ENCODE data around the gene HSDL1. TPM values are rescaled to one million over a fixed set of nuclear protein-coding genes. Genes with fewer than 3 reads are reported as not detected.

Gene HSDL1
- total RNA-seq, 3 donors from 2014 or later, result 7.2 to 21.3 (median 11.0) TPM

DNA sequence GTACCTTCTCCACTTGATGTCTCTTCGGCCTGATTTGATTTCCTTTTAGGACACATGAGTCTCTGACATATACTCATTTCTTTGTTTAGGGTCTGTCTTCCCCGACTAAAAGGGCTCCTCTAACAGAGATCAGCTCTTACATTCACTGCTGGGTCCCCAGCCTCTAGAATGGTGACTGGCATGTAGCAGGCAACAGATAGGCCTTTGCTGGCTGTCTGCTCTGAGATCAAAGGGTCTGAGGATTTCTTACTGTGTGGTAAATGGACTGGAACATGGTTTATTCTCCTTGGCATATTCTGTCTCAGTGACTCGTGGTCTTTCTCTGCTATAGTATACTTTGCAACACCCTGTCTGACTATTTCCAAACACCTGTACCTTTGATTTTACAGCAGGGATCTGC lies 16.8 kb upstream of the HSDL1 start:
- intact Hi-C loops (cut with DNase I, micrococcal nuclease), result no loop called here
- ATAC-seq (no peak), DNase-seq (no peak)
- TF ChIP-seq, protein P1, sequence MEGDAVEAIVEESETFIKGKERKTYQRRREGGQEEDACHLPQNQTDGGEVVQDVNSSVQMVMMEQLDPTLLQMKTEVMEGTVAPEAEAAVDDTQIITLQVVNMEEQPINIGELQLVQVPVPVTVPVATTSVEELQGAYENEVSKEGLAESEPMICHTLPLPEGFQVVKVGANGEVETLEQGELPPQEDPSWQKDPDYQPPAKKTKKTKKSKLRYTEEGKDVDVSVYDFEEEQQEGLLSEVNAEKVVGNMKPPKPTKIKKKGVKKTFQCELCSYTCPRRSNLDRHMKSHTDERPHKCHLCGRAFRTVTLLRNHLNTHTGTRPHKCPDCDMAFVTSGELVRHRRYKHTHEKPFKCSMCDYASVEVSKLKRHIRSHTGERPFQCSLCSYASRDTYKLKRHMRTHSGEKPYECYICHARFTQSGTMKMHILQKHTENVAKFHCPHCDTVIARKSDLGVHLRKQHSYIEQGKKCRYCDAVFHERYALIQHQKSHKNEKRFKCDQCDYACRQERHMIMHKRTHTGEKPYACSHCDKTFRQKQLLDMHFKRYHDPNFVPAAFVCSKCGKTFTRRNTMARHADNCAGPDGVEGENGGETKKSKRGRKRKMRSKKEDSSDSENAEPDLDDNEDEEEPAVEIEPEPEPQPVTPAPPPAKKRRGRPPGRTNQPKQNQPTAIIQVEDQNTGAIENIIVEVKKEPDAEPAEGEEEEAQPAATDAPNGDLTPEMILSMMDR (IDR thresholded peaks at IDR 0.05), result no peak
- no peak overlapping the region for H3K4me3 ChIP-seq
- H3K9me3 ChIP-seq, result no peaks in the 10 kb centered on the region
- no peaks in the 10 kb centered on the region for H3K36me3 ChIP-seq (ENCODE audit: low read depth)
- H3K4me1 ChIP-seq (ENCODE audit: low read depth), result no peaks in the 10 kb centered on the region

DNA sequence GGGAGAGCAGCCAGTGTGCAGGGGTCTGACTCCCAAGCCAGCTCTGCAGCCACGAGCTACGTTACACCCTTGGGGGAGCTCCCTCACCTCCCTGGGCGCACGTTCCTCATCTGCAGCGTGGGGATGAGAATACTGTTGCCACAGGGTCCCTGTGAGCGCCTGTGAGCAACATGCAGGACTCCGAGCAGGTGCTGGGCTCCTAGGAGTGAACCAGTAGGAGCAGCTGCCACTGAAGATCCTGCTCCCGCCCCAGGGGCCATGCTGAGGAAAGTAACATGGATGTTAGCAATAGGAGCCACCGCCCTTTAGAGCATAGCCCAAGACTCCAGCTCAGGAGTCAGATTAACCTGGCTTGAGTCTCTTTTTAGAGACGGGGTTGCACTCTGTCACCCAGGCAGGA lies 16.1 kb upstream of the HSDL1 start:
- Histone ChIP-seq H3K9me3 (no peaks in the 10 kb centered on the region), H3K4me3 (no peak overlapping the region), H3K4me1 (ENCODE audit: low read depth) (no peaks in the 10 kb centered on the region), H3K36me3 (ENCODE audit: low read depth) (no peaks in the 10 kb centered on the region)
- ATAC-seq, result no peak
- no peak for DNase-seq
- TF ChIP-seq, protein P1 (IDR thresholded peaks at IDR 0.05), result no peak
- intact Hi-C loops (cut with DNase I, micrococcal nuclease), result no loop called here

DNA sequence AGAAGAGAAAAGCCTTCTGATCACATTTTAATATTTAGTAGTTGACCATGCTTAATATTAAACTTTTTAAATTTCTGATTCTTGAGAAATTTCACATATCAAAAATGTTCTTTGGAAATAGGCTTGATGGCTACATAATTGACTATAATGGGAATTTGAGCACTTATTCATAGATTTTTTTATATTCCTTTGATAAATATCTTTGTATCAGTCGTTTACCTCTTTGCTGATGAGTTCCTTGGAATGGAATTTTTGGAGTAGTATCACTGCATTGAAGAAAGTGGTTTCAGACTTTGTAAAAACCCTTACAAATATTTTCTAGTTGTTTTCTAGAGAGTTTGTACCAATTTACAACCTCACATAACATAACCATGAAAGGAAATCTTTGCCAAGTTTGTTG lies 14.8 kb upstream of the HSDL1 start:
- no peak overlapping the region for H3K4me3 ChIP-seq
- DNase-seq (no peak), ATAC-seq (no peak)
- H3K36me3 ChIP-seq (ENCODE audit: low read depth), result no peaks in the 10 kb centered on the region
- no peaks in the 10 kb centered on the region for H3K9me3 ChIP-seq
- TF ChIP-seq, protein P1 (IDR thresholded peaks at IDR 0.05), result no peak
- intact Hi-C loops (cut with DNase I, micrococcal nuclease), result no loop called here
- no peaks in the 10 kb centered on the region for H3K4me1 ChIP-seq (ENCODE audit: low read depth)

DNA sequence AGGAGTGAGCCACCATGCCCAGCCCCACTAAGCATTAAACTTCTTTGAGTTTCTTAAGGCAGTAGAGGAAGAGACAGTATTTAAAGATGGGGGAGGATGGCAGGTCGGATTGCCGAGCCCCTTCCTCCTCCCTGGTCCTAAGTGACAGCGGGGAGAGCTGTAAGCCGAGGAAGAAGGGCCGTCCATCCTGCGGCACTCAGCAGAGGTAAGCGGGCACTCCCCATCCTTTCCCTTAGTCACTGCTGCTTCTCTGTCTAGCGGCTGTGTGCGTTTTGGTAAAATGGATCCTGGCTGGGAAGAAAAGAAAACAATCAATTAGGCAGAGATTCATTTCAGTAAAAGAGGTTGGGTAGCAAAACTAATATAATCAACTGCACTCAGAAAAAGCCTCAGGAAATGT lies 14.0 kb upstream of the HSDL1 start:
- intact Hi-C loops (cut with DNase I, micrococcal nuclease), result no loop called here
- H3K36me3 ChIP-seq (ENCODE audit: low read depth), result no peaks in the 10 kb centered on the region
- ATAC-seq (no peak), DNase-seq (no peak)
- TF ChIP-seq, protein P1 (IDR thresholded peaks at IDR 0.05), result no peak
- no peaks in the 10 kb centered on the region for H3K9me3 ChIP-seq
- H3K4me3 ChIP-seq, result no peak overlapping the region
- H3K4me1 ChIP-seq (ENCODE audit: low read depth), result no peaks in the 10 kb centered on the region

DNA sequence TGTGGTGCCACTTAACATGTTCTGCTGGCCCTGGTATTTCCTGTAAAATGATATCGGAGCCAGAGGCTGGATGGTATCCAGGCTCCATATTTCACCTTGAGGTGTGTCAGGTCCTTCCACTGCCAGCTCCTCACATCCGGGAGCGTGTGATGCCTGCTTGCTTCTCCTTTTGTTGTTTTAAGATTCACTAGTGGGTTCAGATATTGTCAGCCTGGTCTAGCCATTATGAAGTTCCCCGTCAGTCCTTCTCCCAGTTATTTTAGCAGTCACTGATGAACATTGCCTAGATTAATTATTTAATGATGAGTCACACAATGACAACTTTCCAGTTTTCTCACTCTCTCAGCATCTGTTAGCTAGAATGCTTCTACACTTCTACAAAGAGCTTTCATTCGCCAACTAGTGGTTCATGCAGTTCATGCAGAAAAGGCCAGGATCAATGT lies 11.4 kb upstream of the HSDL1 start:
- no peaks in the 10 kb centered on the region for H3K36me3 ChIP-seq (ENCODE audit: low read depth)
- TF ChIP-seq, protein P1 (IDR thresholded peaks at IDR 0.05), result no peak
- intact Hi-C loops (cut with DNase I, micrococcal nuclease), result no loop called here
- no peaks in the 10 kb centered on the region for H3K9me3 ChIP-seq
- no peaks in the 10 kb centered on the region for H3K4me1 ChIP-seq (ENCODE audit: low read depth)
- no peak overlapping the region for H3K4me3 ChIP-seq
- ATAC-seq (no peak), DNase-seq (no peak)

DNA sequence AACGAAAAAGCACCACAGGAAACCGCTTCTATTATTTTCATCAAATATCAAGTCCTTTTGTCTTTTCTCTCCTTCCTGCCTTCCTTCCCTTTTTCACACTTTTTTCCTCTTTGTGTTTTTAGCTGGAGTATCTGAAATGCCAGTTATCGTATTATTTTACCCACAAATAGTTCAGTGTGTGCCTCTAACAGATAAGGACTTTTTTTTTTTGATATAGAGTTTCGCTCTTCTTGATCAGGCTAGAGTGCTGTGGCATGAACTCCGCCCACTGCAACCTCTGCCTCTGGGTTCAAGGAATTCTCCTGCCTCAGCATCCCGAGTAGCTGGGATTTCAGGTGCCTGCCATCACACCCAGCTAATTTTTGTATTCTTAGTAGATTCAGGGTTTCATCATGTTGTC lies 10.8 kb upstream of the HSDL1 start:
- Histone ChIP-seq H3K4me1 (ENCODE audit: low read depth) (no peaks in the 10 kb centered on the region), H3K36me3 (ENCODE audit: low read depth) (no peaks in the 10 kb centered on the region), H3K4me3 (no peak overlapping the region), H3K9me3 (no peaks in the 10 kb centered on the region)
- intact Hi-C loops (cut with DNase I, micrococcal nuclease), result no loop called here
- TF ChIP-seq, protein P1 (IDR thresholded peaks at IDR 0.05), result no peak
- DNase-seq, result no peak
- no peak for ATAC-seq
